Subcutaneous abdominal adipose tissue (tissue), 5 donors: ENCODE results near the gene FUBP3.

Experiments
- H3K27ac ChIP-seq: one replicate; pipeline ENCODE4 v1.7.0; 2013; ENCODE audit warnings: low read depth, mild to moderate bottlenecking, inconsistent platforms, low read length, moderate library complexity
- H3K27me3 ChIP-seq, 5 donors: one replicate each; pipeline ENCODE4 v1.7.0; 2013; ENCODE audit warnings: low read length in 5 of 5, inconsistent platforms in 1 of 5; ENCODE audit not compliant: control insufficient read depth in 5 of 5, insufficient read depth in 4 of 5
- H3K36me3 ChIP-seq, 5 donors: one replicate each; pipeline ENCODE4 v1.7.0; 2013; ENCODE audit warnings: low read length in 5 of 5; ENCODE audit not compliant: control insufficient read depth in 5 of 5, insufficient read depth in 5 of 5
- H3K4me1 ChIP-seq, 5 donors: one replicate each; pipeline ENCODE4 v1.7.0; 2013; ENCODE audit warnings: low read length in 5 of 5, mild to moderate bottlenecking in 3 of 5, moderate library complexity in 1 of 5; ENCODE audit not compliant: control insufficient read depth in 5 of 5, insufficient read depth in 5 of 5
- H3K4me3 ChIP-seq, 5 donors: one replicate each; pipeline ENCODE4 v1.7.0; 2013; ENCODE audit warnings: low read length in 5 of 5, low read depth in 1 of 5
- H3K9ac ChIP-seq, 5 donors: one replicate each; pipeline ENCODE4 v1.7.0; 2013; ENCODE audit warnings: low read length in 5 of 5, mild to moderate bottlenecking in 4 of 5, moderate library complexity in 3 of 5
- H3K9me3 ChIP-seq, 5 donors: one replicate each; pipeline ENCODE4 v1.7.0; 2013; ENCODE audit warnings: low read length in 5 of 5; ENCODE audit not compliant: control insufficient read depth in 5 of 5
- donor health status: healthy.
- donor health status: healthy.
- donor health status: healthy.
- donor health status: healthy.
- donor health status: healthy.

Gene FUBP3

DNA sequence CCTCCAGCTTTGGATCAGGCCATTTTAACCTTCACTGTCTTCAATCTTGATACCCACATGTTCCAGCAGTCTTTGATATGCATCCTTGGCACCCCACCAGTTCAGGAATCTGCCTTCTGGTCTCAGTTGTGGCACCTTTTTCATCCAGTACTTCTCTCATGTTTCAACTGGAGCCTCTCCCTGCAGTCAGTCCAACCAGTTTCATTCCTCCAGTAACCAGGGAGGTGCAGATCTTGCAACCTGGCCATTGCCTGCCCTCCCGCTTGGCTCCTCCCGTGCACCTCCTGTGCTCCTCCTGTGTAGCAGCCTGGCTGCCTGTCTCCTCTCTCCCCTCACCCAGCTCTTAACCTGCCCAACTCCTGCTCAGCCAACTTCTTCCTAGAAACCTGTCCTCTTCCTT lies 20.2 kb downstream of the FUBP3 start:
- Histone ChIP-seq H3K9me3 (no peaks in the 10 kb centered on the region), H3K4me3 (no peak overlapping the region), H3K9ac (peak overlapping the region in 1 of 5 donors; percentile 3), H3K27ac (no peak overlapping the region), H3K36me3 (peaks cover 17 to 59% (median 32%) of the 10 kb centered on the region in 5 donors), H3K27me3 (no peaks in the 10 kb centered on the region), H3K4me1 (peaks cover 0 to 19% (median 10%) of the 10 kb centered on the region in 5 donors)

DNA sequence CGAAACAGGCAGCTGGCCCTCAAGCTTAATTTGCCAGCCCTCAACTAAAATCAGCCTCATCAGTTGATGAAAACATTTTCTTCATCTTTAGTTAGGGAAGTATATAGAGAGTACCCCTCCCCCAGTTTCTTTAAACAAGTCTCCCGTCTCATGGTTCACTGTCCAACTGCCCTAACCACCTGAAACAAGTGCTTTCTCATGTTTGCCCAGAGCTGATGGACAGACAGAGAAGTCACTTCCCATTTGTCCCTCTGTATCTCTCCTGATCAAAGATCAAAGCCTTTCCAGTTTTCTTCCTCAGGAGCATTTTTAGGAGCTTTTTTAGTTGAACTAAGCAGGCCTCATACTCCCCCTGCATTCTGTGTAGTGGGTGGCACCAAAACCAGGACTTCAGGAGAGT lies 21.7 kb downstream of the FUBP3 start:
- H3K4me3 ChIP-seq, result no peak overlapping the region
- no peaks in the 10 kb centered on the region for H3K9me3 ChIP-seq
- H3K4me1 ChIP-seq, result peaks cover 0 to 21% (median 10%) of the 10 kb centered on the region in 5 donors
- no peak overlapping the region for H3K27ac ChIP-seq
- H3K9ac ChIP-seq, result no peak overlapping the region
- H3K36me3 ChIP-seq, result peaks cover 12 to 60% (median 29%) of the 10 kb centered on the region in 5 donors
- H3K27me3 ChIP-seq, result no peaks in the 10 kb centered on the region

DNA sequence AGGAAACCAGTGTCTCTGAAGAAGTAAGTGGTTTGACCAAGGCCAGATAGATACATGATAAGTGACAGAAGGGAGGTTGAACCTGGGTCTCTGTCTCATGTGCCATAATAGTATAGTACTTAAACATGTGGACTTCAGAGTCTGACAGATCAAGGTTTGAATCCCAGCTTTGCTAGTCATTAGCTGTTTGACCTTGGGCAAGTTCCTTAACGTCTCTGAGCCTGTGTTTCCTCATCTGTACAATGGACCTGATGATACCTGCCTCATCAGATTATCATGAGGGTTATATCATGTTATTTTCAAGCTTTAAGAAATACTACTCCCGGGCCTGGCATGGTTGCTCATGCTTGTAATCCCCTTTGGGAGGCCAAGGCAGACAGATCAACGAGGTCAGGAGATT lies 24.9 kb downstream of the FUBP3 start:
- Histone ChIP-seq H3K27me3 (no peaks in the 10 kb centered on the region), H3K9ac (no peak overlapping the region), H3K36me3 (peaks cover 5 to 49% (median 15%) of the 10 kb centered on the region in 5 donors), H3K9me3 (no peaks in the 10 kb centered on the region), H3K4me3 (no peak overlapping the region), H3K27ac (no peak overlapping the region), H3K4me1 (peaks cover 0 to 9% (median 5%) of the 10 kb centered on the region in 5 donors)

DNA sequence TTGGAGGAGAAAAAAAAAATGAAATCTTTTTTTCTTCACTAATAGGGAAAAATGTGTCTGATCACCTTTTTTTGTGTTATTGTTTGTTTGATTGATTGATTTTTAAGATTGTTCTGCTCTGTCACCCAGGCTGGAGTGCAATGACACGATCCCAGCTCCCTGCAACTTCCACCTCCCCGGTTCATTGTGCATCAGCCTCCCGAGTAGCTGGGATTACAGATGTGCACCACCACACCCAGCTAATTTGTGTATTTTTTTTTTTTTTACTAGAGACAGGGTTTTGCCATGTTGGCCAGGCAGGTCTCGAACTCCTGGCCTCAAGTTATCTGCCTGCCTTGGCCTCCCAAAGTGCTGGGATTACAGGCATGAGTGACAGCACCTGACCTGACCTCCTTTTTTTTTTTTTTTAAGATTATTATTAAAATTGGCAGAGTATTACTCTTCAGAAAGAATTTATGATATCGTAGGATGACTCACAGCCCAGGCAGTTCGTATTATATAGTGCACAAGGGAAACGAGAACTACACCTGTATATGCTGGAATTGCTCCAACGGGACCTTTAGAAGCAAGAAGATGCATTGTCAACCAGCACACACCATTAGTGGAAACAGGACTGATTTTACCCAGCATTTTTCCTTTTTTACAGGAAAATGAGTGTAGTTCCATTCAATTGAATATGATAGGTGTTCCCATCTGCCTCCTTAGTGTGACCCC lies 27.7 kb downstream of the FUBP3 start:
- Histone ChIP-seq H3K4me3 (no peak overlapping the region), H3K9me3 (no peaks in the 10 kb centered on the region), H3K27ac (no peak overlapping the region), H3K9ac (peak overlapping the region in 1 of 5 donors; percentile 20), H3K4me1 (peaks cover 0 to 9% (median 5%) of the 10 kb centered on the region in 5 donors), H3K27me3 (no peaks in the 10 kb centered on the region), H3K36me3 (peaks cover 11 to 43% (median 19%) of the 10 kb centered on the region in 5 donors)

DNA sequence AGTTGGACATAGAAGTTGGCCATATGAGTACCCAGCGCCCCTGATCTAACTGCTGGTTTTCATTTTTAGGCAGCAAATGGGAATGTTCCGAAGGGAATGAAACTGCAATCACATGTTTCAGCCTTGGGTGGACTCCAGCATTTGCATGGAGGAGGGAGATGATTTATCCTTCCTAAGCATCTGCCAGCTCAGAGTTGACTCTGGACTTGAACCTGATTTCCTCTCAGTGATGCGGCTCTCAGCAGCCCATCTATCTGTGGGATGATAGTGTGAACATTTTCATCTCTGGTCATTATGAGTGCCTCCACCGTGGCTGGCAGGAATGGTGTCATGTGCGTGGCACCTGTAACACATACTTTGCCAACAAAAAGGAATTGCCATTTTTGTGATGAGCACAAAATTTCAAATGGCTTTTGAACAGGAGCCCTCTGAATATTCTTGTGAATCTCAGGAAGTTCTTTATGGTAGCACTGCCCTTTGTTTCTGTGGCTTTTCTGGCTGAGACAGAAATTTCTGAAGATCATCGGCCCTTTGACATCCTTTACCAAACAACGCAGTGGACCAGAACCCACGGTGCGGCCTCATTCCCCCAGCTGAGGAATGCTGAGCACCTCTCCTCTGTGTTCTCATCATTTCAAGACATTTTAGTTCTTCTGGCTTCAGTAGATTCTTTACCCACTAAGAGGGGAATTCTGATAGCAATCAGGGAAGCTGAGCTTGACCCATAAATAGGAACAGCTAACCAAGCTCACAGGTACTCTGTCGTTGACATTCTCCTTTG lies 28.5 kb downstream of the FUBP3 start:
- H3K4me3 ChIP-seq, result no peak overlapping the region
- H3K36me3 ChIP-seq, result peaks cover 15 to 46% (median 26%) of the 10 kb centered on the region in 5 donors
- no peaks in the 10 kb centered on the region for H3K27me3 ChIP-seq
- no peaks in the 10 kb centered on the region for H3K9me3 ChIP-seq
- peak overlapping the region in 1 of 5 donors; percentile 20 for H3K9ac ChIP-seq
- no peak overlapping the region for H3K27ac ChIP-seq
- H3K4me1 ChIP-seq, result peaks cover 0 to 9% (median 5%) of the 10 kb centered on the region in 5 donors

DNA sequence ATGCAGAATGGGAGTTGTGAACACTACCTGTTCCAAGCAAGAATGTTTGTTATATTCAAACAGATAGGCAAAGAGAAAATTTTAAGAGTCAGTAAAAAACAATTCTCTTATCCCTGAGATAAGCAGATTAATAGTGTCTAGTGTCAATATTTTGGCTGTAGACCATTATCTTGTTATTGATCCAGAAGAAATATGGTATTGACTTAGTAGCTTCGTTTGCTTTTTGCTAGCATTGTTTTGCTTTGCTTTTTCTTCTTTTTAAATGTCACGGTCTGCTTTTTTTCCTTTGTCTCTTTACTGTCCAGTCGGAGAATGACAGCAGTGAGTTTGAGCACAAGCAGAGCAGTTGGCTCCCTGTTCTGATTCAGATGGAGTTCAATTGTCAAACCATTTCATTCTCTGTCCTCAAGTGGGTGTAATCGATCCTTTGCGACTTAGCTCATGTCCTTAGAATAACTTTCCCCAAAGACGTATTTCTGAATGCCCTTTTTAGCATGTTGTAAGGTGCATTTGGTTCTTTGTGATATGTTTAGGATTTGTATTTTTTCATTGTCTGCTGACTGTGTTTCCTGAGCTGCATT lies 29.3 kb downstream of the FUBP3 start:
- H3K9me3 ChIP-seq, result no peaks in the 10 kb centered on the region
- no peaks in the 10 kb centered on the region for H3K27me3 ChIP-seq
- no peak overlapping the region for H3K27ac ChIP-seq
- H3K36me3 ChIP-seq, result peaks cover 16 to 50% (median 34%) of the 10 kb centered on the region in 5 donors
- H3K9ac ChIP-seq, result no peak overlapping the region
- no peak overlapping the region for H3K4me3 ChIP-seq
- peaks cover 0 to 9% (median 5%) of the 10 kb centered on the region in 5 donors for H3K4me1 ChIP-seq

DNA sequence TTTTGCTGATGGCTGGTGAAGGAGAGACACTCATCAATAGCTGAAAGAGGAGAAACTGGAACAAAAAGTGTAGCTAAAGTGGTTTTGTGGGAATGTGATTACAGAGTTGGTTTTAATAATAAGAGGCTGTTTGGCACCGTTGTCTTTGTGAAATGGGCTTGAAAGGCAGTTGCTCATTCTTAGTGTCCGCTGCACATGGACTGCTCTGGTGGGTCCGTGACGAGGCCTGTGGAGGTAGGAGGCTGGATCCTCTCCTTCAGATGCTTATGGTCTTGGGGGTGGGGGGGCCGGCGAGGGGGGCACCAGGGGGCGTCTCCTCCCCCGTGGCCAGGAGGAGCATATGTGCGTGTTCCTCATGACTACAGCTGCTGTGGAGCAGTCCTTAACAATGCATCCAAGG lies 29.8 kb downstream of the FUBP3 start:
- Histone ChIP-seq H3K27me3 (no peaks in the 10 kb centered on the region), H3K36me3 (peaks cover 17 to 52% (median 36%) of the 10 kb centered on the region in 5 donors), H3K4me1 (peaks cover 0 to 9% (median 5%) of the 10 kb centered on the region in 5 donors), H3K9me3 (no peaks in the 10 kb centered on the region), H3K4me3 (no peak overlapping the region), H3K27ac (no peak overlapping the region), H3K9ac (no peak overlapping the region)

DNA sequence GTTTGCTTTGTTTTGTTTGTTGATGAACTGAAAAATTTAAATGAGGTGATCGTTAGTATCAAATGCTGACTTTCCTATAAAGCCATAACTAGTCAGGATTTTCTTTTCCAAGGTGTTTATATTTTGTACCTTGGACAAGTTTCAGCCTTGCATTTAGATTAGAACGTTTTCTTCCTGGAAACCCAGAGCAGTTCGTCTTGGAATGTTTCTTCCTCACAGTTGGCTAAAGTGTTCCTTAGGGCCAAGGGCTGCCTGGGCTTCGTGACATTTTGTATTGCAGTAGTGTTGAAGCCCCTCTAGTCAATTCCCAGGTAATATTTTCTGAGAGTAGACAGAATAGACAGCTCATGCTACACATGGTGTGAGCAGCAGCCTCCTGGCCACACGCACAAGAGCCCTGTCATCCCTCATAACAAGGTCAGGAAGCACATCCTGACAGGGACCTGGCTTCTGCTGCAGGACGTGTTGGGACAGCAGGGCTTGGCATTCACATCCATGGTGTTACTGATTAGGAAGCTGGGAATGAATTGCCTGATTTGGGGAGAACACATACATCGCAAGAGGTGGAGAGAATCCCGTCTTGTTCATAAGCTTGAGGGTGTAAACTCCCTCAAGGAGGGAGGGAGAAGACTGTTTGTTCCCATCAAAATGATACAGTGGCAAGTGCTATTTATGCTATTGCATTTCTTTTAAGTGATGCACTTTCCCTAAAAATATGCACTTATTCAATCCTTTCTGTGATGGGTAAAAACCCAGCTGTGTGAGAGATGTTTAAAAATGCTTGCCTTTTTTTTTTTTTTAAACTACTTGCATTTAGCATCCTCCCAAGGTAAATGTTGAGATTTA lies 31.7 kb downstream of the FUBP3 start:
- Histone ChIP-seq H3K27me3 (no peaks in the 10 kb centered on the region), H3K4me3 (no peak overlapping the region), H3K9me3 (no peaks in the 10 kb centered on the region), H3K36me3 (peaks cover 29 to 64% (median 55%) of the 10 kb centered on the region in 5 donors), H3K9ac (no peak overlapping the region), H3K27ac (no peak overlapping the region), H3K4me1 (peaks cover 0 to 7% (median 5%) of the 10 kb centered on the region in 5 donors)

DNA sequence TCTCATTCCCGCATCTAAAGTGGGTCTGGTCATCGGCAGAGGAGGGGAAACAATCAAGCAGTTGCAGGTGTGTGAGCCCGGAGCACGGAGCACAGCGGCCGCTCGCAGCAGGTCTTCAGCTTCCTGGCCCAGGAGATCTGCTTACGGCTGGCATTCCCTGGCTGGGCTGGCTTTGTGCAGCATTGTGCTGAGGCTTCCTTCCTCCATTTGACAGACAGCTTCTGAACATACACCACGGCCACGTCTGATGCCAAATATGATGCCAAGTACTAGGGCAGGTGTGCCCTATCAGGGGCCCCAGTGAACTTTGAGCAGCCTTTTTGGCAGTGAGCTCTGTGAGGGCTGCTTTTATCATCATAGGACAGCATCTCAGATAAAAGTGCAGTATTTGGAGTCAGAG lies 37.1 kb downstream of the FUBP3 start:
- Histone ChIP-seq H3K4me1 (no peaks in the 10 kb centered on the region), H3K9me3 (no peaks in the 10 kb centered on the region), H3K36me3 (peaks cover 38 to 99% (median 96%) of the 10 kb centered on the region in 5 donors), H3K27ac (no peak overlapping the region), H3K9ac (no peak overlapping the region), H3K4me3 (no peak overlapping the region), H3K27me3 (no peaks in the 10 kb centered on the region)
